ENCODE results near the gene GNL3L. TPM values are rescaled to one million over a fixed set of nuclear protein-coding genes. Genes with fewer than 3 reads are reported as not detected.
A peak's percentile ranks its signal among the peaks of the same experiment; 100 is the strongest.

Gene GNL3L
- total and polyA plus RNA-seq, 11 donors, result 5.6 to 44.2 (median 34.7) TPM

DNA sequence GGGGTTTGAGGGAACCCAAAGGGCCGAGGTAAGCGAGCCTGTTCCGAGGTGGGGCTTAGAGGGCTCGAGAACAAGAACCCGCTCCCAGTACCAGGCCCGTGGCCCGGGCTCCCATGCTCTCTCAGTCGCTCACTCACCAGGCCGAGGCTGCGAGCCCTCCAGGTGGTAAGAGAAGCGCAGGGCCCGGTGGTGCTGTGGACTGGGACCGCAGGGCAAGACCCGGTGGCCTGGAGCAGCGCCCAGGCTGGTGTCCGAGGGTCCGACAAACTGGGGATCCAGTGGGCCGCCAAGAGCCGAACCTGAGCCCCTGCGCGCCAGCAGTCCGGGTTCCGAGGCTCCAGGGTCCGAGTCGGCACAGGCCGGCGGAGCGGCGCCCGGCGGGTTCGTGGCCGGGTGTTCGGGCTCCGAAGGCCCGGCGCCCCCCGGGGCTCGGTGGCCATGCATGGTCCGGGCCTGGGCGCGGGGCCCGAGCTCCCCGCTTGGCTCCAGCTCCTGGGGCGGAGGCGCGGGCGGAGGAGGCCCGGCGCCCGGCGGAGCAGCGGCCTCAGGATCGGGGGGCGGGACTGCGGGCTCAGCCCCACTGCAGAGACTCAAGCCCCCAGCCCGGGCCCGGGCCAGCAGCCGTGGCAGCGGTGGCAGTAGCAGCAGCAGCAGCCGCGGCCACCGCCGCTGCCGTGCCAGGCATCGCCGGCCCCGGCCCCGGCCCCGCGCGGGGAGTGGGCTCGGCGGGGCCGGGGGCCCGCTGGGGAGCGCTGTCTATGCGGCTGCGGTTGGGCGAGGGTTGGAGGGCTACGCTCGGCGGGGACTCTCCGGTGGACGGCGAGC lies 34.8 kb upstream of the GNL3L start:
- Histone ChIP-seq H3K4me3 (peak overlapping the region; percentile 51 to 87 (median 64)), H3K4me1 (peaks cover 0 to 17% (median 0%) of the 10 kb centered on the region in 12 donors), H3K36me3 (no peaks in the 10 kb centered on the region), H3K27me3 (peaks cover 0 to 24% (median 0%) of the 10 kb centered on the region in 9 donors), H3K9me3 (peaks cover 0 to under 1% (median 0%) of the 10 kb centered on the region in 12 donors), H3K27ac (peak overlapping the region; percentile 31 to 80 (median 72))
- peak in 3 of 4 donors; percentile 45 to 53 (median 46) for ATAC-seq
- peak in 1 of 5 donors; percentile 48 for DNase-seq
- intact Hi-C loops (cut with DNase I), result loop anchor here in 1 of 10 donors (5.0 kb wide), 1 partner anchor 37 kb away; the partner anchor contains the start of gene GNL3L
- 1 to 62% (median 23%) methylated on average over 39 to 86 of the region's 86 CpGs for WGBS, 4 donors
- TF ChIP-seq CTCF (IDR thresholded peaks at IDR 0.05) (no peak), POLR2A (IDR thresholded peaks at IDR 0.05) (no peak)

- intact Hi-C loops (cut with DNase I), result loop anchor here in 1 of 10 donors (5.0 kb wide), 1 partner anchor 36 kb away; the partner anchor contains the start of gene GNL3L
Measured at GRCh38 chrX:54495814-54496516, 34.1 kb upstream of the GNL3L start, which contains the start of gene FGD1. FGD1 (minus strand) TSS chrX:54496234; CDS start chrX:54495432, 802 bp downstream.

GRCh38 chrX:54496517-54496852 lies 33.5 kb upstream of the GNL3L start:
- Histone ChIP-seq H3K4me3 (peak overlapping the region in 9 of 12 donors; percentile 59 to 87 (median 66)), H3K27me3 (peaks cover 0 to 24% (median 0%) of the 10 kb centered on the region in 9 donors), H3K36me3 (no peaks in the 10 kb centered on the region), H3K4me1 (peaks cover 0 to 17% (median 0%) of the 10 kb centered on the region in 12 donors), H3K27ac (peak overlapping the region in 10 of 12 donors; percentile 22 to 80 (median 72)), H3K9me3 (no peaks in the 10 kb centered on the region)
- intact Hi-C loops (cut with DNase I), result loop anchor here in 1 of 10 donors (5.0 kb wide), 1 partner anchor 36 kb away; the partner anchor contains the start of gene GNL3L
- TF ChIP-seq POLR2A (IDR thresholded peaks at IDR 0.05) (no peak), CTCF (IDR thresholded peaks at IDR 0.05) (no peak)
- no peak for DNase-seq
- ATAC-seq, result no peak
- 31 to 59% (median 47%) methylated on average over 5 of the region's 5 CpGs for WGBS, 4 donors

More at GRCh38 chrX:54495814-54496516, 34.1 kb upstream of the GNL3L start, which contains the start of gene FGD1:
- Histone ChIP-seq H3K27me3 (peaks cover 0 to 24% (median 0%) of the 10 kb centered on the region in 9 donors), H3K36me3 (no peaks in the 10 kb centered on the region), H3K4me1 (peaks cover 0 to 17% (median 0%) of the 10 kb centered on the region in 12 donors), H3K4me3 (peak within 1 kb of the TSS; percentile 51 to 87 (median 64)), H3K9me3 (no peaks in the 10 kb centered on the region), H3K27ac (peak within 1 kb of the TSS; percentile 31 to 80 (median 72))
- ATAC-seq, result peak; percentile 83 to 94 (median 88)
- WGBS, 4 donors, result 0 to 33% (median 15%) methylated on average over 11 to 47 of the region's 51 CpGs
- no peak for TF ChIP-seq POLR2A (IDR thresholded peaks at IDR 0.05)
- no peak for TF ChIP-seq CTCF (IDR thresholded peaks at IDR 0.05)
- peak; percentile 71 to 82 (median 78) for DNase-seq

All from heart left ventricle (tissue), 16 donors.